Kidney (tissue), 14 donors: Measurements from ENCODE around the gene OLR1. TPM values are rescaled to one million over a fixed set of nuclear protein-coding genes. Genes with fewer than 3 reads are reported as not detected.

Source experiments
- DNase-seq, 5 donors: peaks; one replicate each; pipeline ENCODE4 v3.0.0-alpha.2; 2013 to 2020
- FAIRE-seq: peaks from 2 replicates; lab custom pipeline; 2012; peaks lifted over from hg19 to GRCh38; lab: Jason Lieb, UNC
- H3K27ac ChIP-seq, 2 donors: one replicate each; pipeline ENCODE4 v1.7.0; 2013; ENCODE audit warnings: low read depth in 2 of 2, low read length in 2 of 2, inconsistent platforms in 1 of 2
- H3K27me3 ChIP-seq: one replicate; pipeline ENCODE4 v1.7.1; 2013; ENCODE audit warnings: low read length, inconsistent platforms; ENCODE audit not compliant: control insufficient read depth, insufficient read depth
- H3K36me3 ChIP-seq, 3 donors: one replicate each; pipeline versions ENCODE4 v1.7.0 to v1.7.1; 2013; ENCODE audit warnings: low read length in 3 of 3, control low read depth in 1 of 3, inconsistent platforms in 1 of 3; ENCODE audit not compliant: insufficient read depth in 3 of 3, control insufficient read depth in 2 of 3
- H3K4me1 ChIP-seq, 3 donors: one replicate each; pipeline versions ENCODE4 v1.7.0 to v1.7.1; 2013; ENCODE audit warnings: low read length in 3 of 3, inconsistent platforms in 1 of 3, low read depth in 1 of 3; ENCODE audit not compliant: control insufficient read depth in 2 of 3, insufficient read depth in 2 of 3
- H3K4me3 ChIP-seq, 3 donors: one replicate each; pipeline versions ENCODE4 v1.7.0 to v1.8.1; 2013; ENCODE audit warnings: low read length in 3 of 3, control low read depth in 1 of 3, inconsistent platforms in 1 of 3
- H3K9ac ChIP-seq, 3 donors: one replicate each; pipeline versions ENCODE4 v1.7.0 to v1.7.1; 2013; ENCODE audit warnings: low read length in 3 of 3, control low read depth in 1 of 3, inconsistent platforms in 1 of 3
- H3K9me3 ChIP-seq, 3 donors: one replicate each; pipeline versions ENCODE4 v1.7.0 to v1.7.1; 2013; ENCODE audit warnings: low read length in 3 of 3, control low read depth in 1 of 3, inconsistent platforms in 1 of 3; ENCODE audit not compliant: control insufficient read depth in 2 of 3, insufficient read depth in 1 of 3
- CTCF ChIP-seq: IDR thresholded peaks from 3 replicates; pipeline ENCODE4 v1.5.1; 2012; ENCODE audit warnings: mild to moderate bottlenecking, moderate library complexity, borderline replicate concordance; ENCODE audit not compliant: insufficient read depth; ENCODE audit errors: extremely low read depth
- intact Hi-C: fragments of 100-400 bp; cut with DNase I; formaldehyde crosslinking; loops from one replicate; pipeline ENCODE4 v1.11.1; 2022
- polyA plus RNA-seq: library from polyadenylated mRNA; stranded (reverse); fragments of 350-450 nt; fragmentation: Illumina TruSeq; extraction: RNeasy Lipid Tissue Mini Kit (QIAGEN cat#74804); gene quantifications from one replicate; pipeline ENCODE4 v1.2.3, GENCODE V29; 2014; ENCODE audit warnings: low read depth, low replicate concordance; ENCODE audit not compliant: insufficient read depth
- total RNA-seq: library from RNA; stranded (reverse); fragmentation: NEBNext Ultra II Directional; extraction: Animal tissue kit (Norgen Biotek cat#: 25700); gene quantifications from one replicate; pipeline ENCODE4 v1.2.1, GENCODE V29; 2021
- donor health status: control.
- donor health status: control.
- donor health status: control.
- donor health status: control.
- donor health status: control.
- donor health status: DM: yes; HTN: yes; CAD: no.
- donor health status: Normal renal cell carcinoma (clear cell type).

The OLR1 gene
- total and polyA plus RNA-seq, 2 donors from 2014 or later = 6.7 to 11.5 TPM

GRCh38 chr12:10155966-10156365 is 16.0 kb downstream of the OLR1 start:
- H3K4me1 ChIP-seq = peaks cover 0 to 6% (median 2%) of the 10 kb centered on the region in 3 donors
- intact Hi-C loops = no loop called here
- TF ChIP-seq CTCF = no peak
- FAIRE-seq (peak; percentile 76), DNase-seq (no peak)
- H3K27me3 ChIP-seq = no peaks in the 10 kb centered on the region
- no peaks in the 10 kb centered on the region for H3K9me3 ChIP-seq
- H3K27ac ChIP-seq = no peak overlapping the region
- H3K4me3 ChIP-seq = no peak overlapping the region
- H3K9ac ChIP-seq = no peak overlapping the region
- no peaks in the 10 kb centered on the region for H3K36me3 ChIP-seq

- Histone ChIP-seq H3K4me3 (peak overlapping the region; percentile 66 to 84 (median 75)), H3K4me1 (peaks cover 0 to 6% (median 2%) of the 10 kb centered on the region in 3 donors), H3K27me3 (no peaks in the 10 kb centered on the region), H3K9ac (peak overlapping the region in 1 of 3 donors; percentile 80), H3K27ac (peak overlapping the region; percentile 89 to 91), H3K9me3 (no peaks in the 10 kb centered on the region), H3K36me3 (no peaks in the 10 kb centered on the region)
- DNase-seq (peak in 1 of 5 donors; percentile 7), FAIRE-seq (no peak)
- intact Hi-C loops = no loop called here
- TF ChIP-seq CTCF = no peak
Measured at GRCh38 chr12:10154145-10154496, 17.8 kb downstream of the OLR1 start.

- intact Hi-C loops = no loop called here
- FAIRE-seq (no peak), DNase-seq (peak; percentile 78 to 87 (median 83))
- H3K36me3 ChIP-seq = no peaks in the 10 kb centered on the region
- TF ChIP-seq CTCF = peak; percentile 69
- H3K27me3 ChIP-seq = no peaks in the 10 kb centered on the region
- peak overlapping the region; percentile 89 to 91 for H3K27ac ChIP-seq
- peaks cover 0 to 6% (median 2%) of the 10 kb centered on the region in 3 donors for H3K4me1 ChIP-seq
- no peaks in the 10 kb centered on the region for H3K9me3 ChIP-seq
- peak overlapping the region; percentile 68 to 80 (median 80) for H3K9ac ChIP-seq
- H3K4me3 ChIP-seq = peak overlapping the region; percentile 66 to 84 (median 75)
Measured at GRCh38 chr12:10153271-10154144, 18.4 kb downstream of the OLR1 start.
